GM12878 (cell line): ENCODE data around the gene FFAR1. TPM values are rescaled to one million over a fixed set of nuclear protein-coding genes. Genes with fewer than 3 reads are reported as not detected.

ENCODE experiments used
- ATAC-seq: fragments of 200-7000 bp; cut with Tn5 transposase; 3 replicates; pipeline ENCODE4 v1.9.1; 2020; ENCODE audit warnings: mild to moderate bottlenecking, moderate library complexity
- BruUV-seq: library from RNA; stranded (reverse); fragments of 400-500 nt; replicated peaks from 2 replicates; lab custom pipeline; 2021; lab: Mats Ljungman, UMichigan
- CTCF ChIA-PET: fragments of 300-600 bp; sonication (Branson Sonifier 250); formaldehyde crosslinking; extraction: SDS; loops from one replicate; lab custom pipeline; 2021; ENCODE audit warnings: inconsistent platforms; lab: Yijun Ruan, JAX
- POLR2A ChIA-PET: fragments of 350-600 bp; formaldehyde crosslinking; extraction: SDS; loops from one replicate; lab custom pipeline; 2021; ENCODE audit warnings: inconsistent platforms; lab: Charles Lee
- RAD21 ChIA-PET: fragments of 300-600 bp; sonication (Branson Sonifier 250); formaldehyde crosslinking; loops from one replicate; lab custom pipeline; 2023; ENCODE audit warnings: antibody characterized with exemption; ENCODE audit not compliant: unreplicated experiment; lab: Charles Lee
- SMC1A ChIA-PET: fragments of 300-600 bp; sonication (Branson Sonifier 250); formaldehyde crosslinking; loops from one replicate; lab custom pipeline; 2023; ENCODE audit not compliant: unreplicated experiment, uncharacterized antibody; lab: Charles Lee
- DNase-seq: peaks from one replicate; pipeline ENCODE4 v3.0.0-alpha.2; 2011; ENCODE audit warnings: low read depth, low spot score
- FAIRE-seq: peaks from 3 replicates; lab custom pipeline; 2011; peaks lifted over from hg19 to GRCh38; lab: Jason Lieb, UNC
- H2AFZ ChIP-seq: 2 replicates; pipeline ENCODE4 v1.6.0; 2011; ENCODE audit warnings: low read depth, low read length, control low read depth; ENCODE audit not compliant: control insufficient read depth
- H3K27ac ChIP-seq: 2 replicates; pipeline ENCODE4 v1.5.1; 2011; ENCODE audit warnings: control low read depth; ENCODE audit not compliant: control insufficient read depth, insufficient read depth
- H3K27me3 ChIP-seq, 2 experiments: replicated peaks in 1 of 2; 2 replicates each; pipeline versions ENCODE4 v1.6.0 to v1.6.1; 2011; ENCODE audit warnings: low read length in 1 of 2; ENCODE audit not compliant: control insufficient read depth in 2 of 2, insufficient read depth in 2 of 2
- H3K36me3 ChIP-seq, 2 experiments: 2 replicates each; pipeline ENCODE4 v1.5.1; 2011; ENCODE audit warnings: low read length in 1 of 2; ENCODE audit not compliant: control insufficient read depth in 2 of 2, insufficient read depth in 2 of 2
- H3K4me1 ChIP-seq: 2 replicates; pipeline ENCODE4 v1.6.1; 2011; ENCODE audit warnings: mild to moderate bottlenecking, low read length, moderate library complexity, mixed read lengths; ENCODE audit not compliant: control insufficient read depth, insufficient read depth
- H3K4me2 ChIP-seq: 2 replicates; pipeline ENCODE4 v1.6.0; 2011; ENCODE audit warnings: control low read depth; ENCODE audit not compliant: control insufficient read depth, insufficient read depth
- H3K4me3 ChIP-seq: fragments of 200-600 bp; sonication (generic); 2 replicates; pipeline ENCODE4 v1.5.1; 2016
- H3K79me2 ChIP-seq: 2 replicates; pipeline ENCODE4 v1.6.0; 2011; ENCODE audit warnings: low read length; ENCODE audit not compliant: control insufficient read depth, insufficient read depth
- H3K9ac ChIP-seq: 2 replicates; pipeline ENCODE4 v1.8.0; 2011; ENCODE audit warnings: low read length, control low read depth, mixed read lengths; ENCODE audit not compliant: control insufficient read depth, insufficient read depth
- H3K9me3 ChIP-seq: replicated peaks from 3 replicates; pipeline ENCODE4 v1.5.1; 2011; ENCODE audit warnings: mild to moderate bottlenecking, low read length; ENCODE audit not compliant: control insufficient read depth, insufficient read depth
- H4K20me1 ChIP-seq: 2 replicates; pipeline ENCODE4 v1.6.0; 2011; ENCODE audit not compliant: control insufficient read depth, insufficient read depth
- ATF7 ChIP-seq: fragments of 450-650 bp; IDR thresholded peaks from 2 replicates; pipeline ENCODE4 v1.6.1; 2016; ENCODE audit warnings: low read depth, mild to moderate bottlenecking
- CUX1 ChIP-seq: IDR thresholded peaks from 2 replicates; pipeline ENCODE4 v1.6.1; 2012; ENCODE audit warnings: improper control_type of control experiment, low read depth, low read length; ENCODE audit not compliant: insufficient replicate concordance
- NR2C1 ChIP-seq: fragments of 450-650 bp; IDR thresholded peaks from 2 replicates; pipeline ENCODE4 v1.6.1; 2017; ENCODE audit warnings: antibody characterized with exemption, mild to moderate bottlenecking, moderate library complexity
- NR2F1 ChIP-seq: fragments of 450-650 bp; conservative IDR thresholded peaks from 2 replicates; pipeline ENCODE4 v1.6.1; 2017; ENCODE audit warnings: mild to moderate bottlenecking
- PAX8 ChIP-seq: fragments of 450-650 bp; IDR thresholded peaks from 2 replicates; pipeline ENCODE4 v1.6.1; 2017; ENCODE audit warnings: mild to moderate bottlenecking, moderate library complexity
- RCOR1 ChIP-seq: conservative IDR thresholded peaks from 2 replicates; pipeline ENCODE4 v1.6.1; 2012; ENCODE audit warnings: low read depth, low read length, improper control_type of control experiment
- SMAD5 ChIP-seq: IDR thresholded peaks from 2 replicates; pipeline ENCODE4 v1.6.1; 2016; ENCODE audit warnings: antibody characterized with exemption, low read depth
- SP1 ChIP-seq: IDR thresholded peaks from one replicate; pipeline ENCODE4 v1.6.1; 2011; ENCODE audit warnings: low read depth, low read length
- TBL1XR1 ChIP-seq: IDR thresholded peaks from 2 replicates; pipeline ENCODE4 v1.6.1; 2012; ENCODE audit warnings: low read depth, low read length, improper control_type of control experiment
- ZBTB11 ChIP-seq: fragments of 450-650 bp; formaldehyde crosslinking; IDR thresholded peaks from 2 replicates; pipeline ENCODE4 v1.5.0; 2022; ENCODE audit warnings: mild to moderate bottlenecking, missing genetic modification characterization
- ZNF384 ChIP-seq: IDR thresholded peaks from 2 replicates; pipeline ENCODE4 v1.6.1; 2012; ENCODE audit warnings: low read depth, mild to moderate bottlenecking, low read length, improper control_type of control experiment, borderline replicate concordance
- WGBS: methylation state at CpG from one replicate; pipeline ENCODE4 v1.1.6; 2016; ENCODE audit warnings: low lambda C conversion rate; ENCODE audit not compliant: insufficient replicate concordance, insufficient coverage; ENCODE audit errors: missing lambda C conversion rate; 5-methylcytosine and 5-hydroxymethylcytosine counted together
- in situ Hi-C: fragments of 300-500 bp; cut with MboI; formaldehyde crosslinking; loops from 9 replicates; pipeline ENCODE4 v1.14.3; 2018; ENCODE audit warnings: mixed read lengths
- intact Hi-C: fragments of 100-400 bp; cut with micrococcal nuclease; formaldehyde crosslinking; loops from one replicate; pipeline ENCODE4 v1.14.2; 2022; ENCODE audit not compliant: unreplicated experiment
- polyA plus RNA-seq, 11 experiments: library from polyadenylated mRNA; depleted of rRNA in 4 of 11; unstranded in 6 of 11; stranded (reverse) in 5 of 11; fragments of >200 nt; fragmentation: Nextera tagmentation in 4 of 11; fragmentation: Illumina TruSeq in 1 of 11; extraction: Ambion mirVana in 4 of 11; extraction: Trizol in 1 of 11; gene quantifications; 1 replicate in 1 of 11; 2 replicates in 10 of 11; pipeline versions ENCODE4 v1.2.1 to v1.2.3, GENCODE V29; 2011 to 2016; ENCODE audit warnings: inconsistent platforms in 2 of 11, missing spikeins in 2 of 11, low read depth in 1 of 11
- total RNA-seq, 4 experiments: library from RNA; depleted of rRNA in 3 of 4; stranded (reverse); fragments of >200 nt in 3 of 4; fragmentation: Illumina TruSeq in 1 of 4; extraction: Trizol in 1 of 4; gene quantifications; 2 replicates each; pipeline versions ENCODE4 v1.2.1 to v1.2.3, GENCODE V29; 2013 to 2021
- TF ChIP-seq, protein P1 (sequence below): IDR thresholded peaks from 2 replicates; pipeline ENCODE4 v1.6.1; 2011; ENCODE audit warnings: borderline replicate concordance, low read depth, mild to moderate bottlenecking, moderate library complexity, low read length; ENCODE audit not compliant: insufficient read depth, poor library complexity, severe bottlenecking

FFAR1 gene
- total and polyA plus RNA-seq, 10 of the 15 experiments (the other 5 are each of a cell fraction or from before 2014, with no cell fraction given) = 0.05 to 0.62 (median 0.14) TPM; not detected in 2

DNA sequence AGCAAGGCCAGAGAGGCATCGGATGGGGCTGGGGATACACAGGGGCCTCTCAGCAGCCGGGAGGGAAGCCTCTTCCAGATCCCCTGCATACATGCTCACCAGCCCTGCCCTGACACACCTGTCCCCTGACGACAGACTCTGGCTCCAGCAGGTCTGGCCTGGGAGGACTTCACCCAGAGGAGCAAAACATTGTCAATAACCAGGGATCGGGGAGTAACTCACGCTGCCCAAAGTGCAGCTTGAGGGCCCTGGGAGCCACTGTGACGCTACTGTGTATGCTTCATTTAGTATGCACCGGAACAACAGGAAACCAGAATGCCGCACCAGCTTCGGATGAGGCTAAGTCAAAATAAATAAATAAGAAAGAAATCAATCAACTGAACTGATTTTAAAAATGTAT, 31.1 kb upstream of the FFAR1 start:
- H2AFZ ChIP-seq = no peak overlapping the region
- no peak for ATAC-seq
- in situ Hi-C loops (no loop called here), intact Hi-C loops (no loop called here)
- H3K79me2 ChIP-seq = no peaks in the 10 kb centered on the region
- CTCF ChIA-PET = interaction anchor here (1.0 to 2.5 kb wide), 6 partner anchors 30 to 179 kb away, joined by 3 to 9 read pairs (median 6); partner anchors contain the start of gene FFAR1
- DNase-seq = no peak
- H4K20me1 ChIP-seq = no peaks in the 10 kb centered on the region
- 48% methylated on average over 9 of the region's 9 CpGs for WGBS
- no peak overlapping the region for H3K4me2 ChIP-seq
- RAD21 ChIA-PET = interaction anchor here (1.5 kb wide), 1 partner anchor 37 kb away, joined by 3 read pairs; no protein-coding TSS in a partner anchor
- SMC1A ChIA-PET = interaction anchor here (0.8 to 11.0 kb wide), 5 partner anchors 12 to 192 kb away, joined by 4 to 122 read pairs (median 5); partner anchors contain the start of gene CD22
- TF ChIP-seq NR2C1 (no peak), ZBTB11 (CRISPR knock-in tag) (no peak), NR2F1 (no peak), PAX8 (no peak), TBL1XR1 (no peak), ZNF384 (no peak), RCOR1 (no peak), CUX1 (no peak), SP1 (no peak), SMAD5 (no peak), ATF7 (no peak)
- TF ChIP-seq, protein P1, sequence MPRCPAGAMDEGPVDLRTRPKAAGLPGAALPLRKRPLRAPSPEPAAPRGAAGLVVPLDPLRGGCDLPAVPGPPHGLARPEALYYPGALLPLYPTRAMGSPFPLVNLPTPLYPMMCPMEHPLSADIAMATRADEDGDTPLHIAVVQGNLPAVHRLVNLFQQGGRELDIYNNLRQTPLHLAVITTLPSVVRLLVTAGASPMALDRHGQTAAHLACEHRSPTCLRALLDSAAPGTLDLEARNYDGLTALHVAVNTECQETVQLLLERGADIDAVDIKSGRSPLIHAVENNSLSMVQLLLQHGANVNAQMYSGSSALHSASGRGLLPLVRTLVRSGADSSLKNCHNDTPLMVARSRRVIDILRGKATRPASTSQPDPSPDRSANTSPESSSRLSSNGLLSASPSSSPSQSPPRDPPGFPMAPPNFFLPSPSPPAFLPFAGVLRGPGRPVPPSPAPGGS = no peak
- no peaks in the 10 kb centered on the region for H3K36me3 ChIP-seq
- no TSS peak for BruUV-seq
- no peak for FAIRE-seq
- no peaks in the 10 kb centered on the region for H3K27me3 ChIP-seq
- no peaks in the 10 kb centered on the region for H3K9me3 ChIP-seq
- POLR2A ChIA-PET = interaction anchor here (0.5 to 1.3 kb wide), 3 partner anchors 10 to 349 kb away, joined by 3 to 5 read pairs (median 5); no protein-coding TSS in a partner anchor
- H3K9ac ChIP-seq = no peak overlapping the region
- H3K4me1 ChIP-seq = peaks cover 21% of the 10 kb centered on the region
- H3K27ac ChIP-seq = no peak overlapping the region
- no peak overlapping the region for H3K4me3 ChIP-seq
